HepG2 (cell line): Measurements from ENCODE around the gene NSD1. TPM values are rescaled to one million over a fixed set of nuclear protein-coding genes. Genes with fewer than 3 reads are reported as not detected.

Experiments
- ATAC-seq: fragments of 200-7000 bp; cut with Tn5 transposase; 3 replicates; pipeline ENCODE4 v1.9.1; 2020; ENCODE audit warnings: mild to moderate bottlenecking, moderate library complexity
- BruUV-seq: library from RNA; stranded (reverse); fragments of 400-500 nt; replicated peaks from 2 replicates; lab custom pipeline; 2021; lab: Mats Ljungman, UMichigan
- CTCF ChIA-PET: fragments of 300-600 bp; formaldehyde crosslinking; extraction: SDS; loops from one replicate; lab custom pipeline; 2021; ENCODE audit warnings: low total read pairs, inconsistent platforms, low intra/inter-chr PET ratio; lab: Yijun Ruan, JAX
- POLR2A ChIA-PET: fragments of 350-600 bp; sonication (Branson Sonifier 250); formaldehyde crosslinking; loops from one replicate; lab custom pipeline; 2020; ENCODE audit warnings: antibody characterized with exemption, inconsistent platforms; lab: Yijun Ruan, JAX
- DNase-seq: peaks from one replicate; pipeline ENCODE4 v3.0.0-alpha.2; 2015; ENCODE audit warnings: low spot score
- FAIRE-seq: peaks from 3 replicates; lab custom pipeline; 2011; peaks lifted over from hg19 to GRCh38; lab: Jason Lieb, UNC
- H2AFZ ChIP-seq: one replicate; pipeline ENCODE4 v1.6.1; 2011; ENCODE audit warnings: low read length, inconsistent platforms
- H3K27ac ChIP-seq: fragments of 300-600 bp; 3 replicates; pipeline ENCODE4 v1.8.0; 2011; ENCODE audit warnings: mixed run types, mild to moderate bottlenecking, mixed read lengths, low read length, inconsistent platforms; ENCODE audit not compliant: insufficient read depth; ENCODE audit errors: extremely low read length
- H3K27me3 ChIP-seq, 2 experiments: fragments of 200-600 bp in 1 of 2; 2 replicates in 1 of 2; 3 replicates in 1 of 2; pipeline versions ENCODE4 v1.6.0 to v1.8.0; 2011; ENCODE audit warnings: low read length in 2 of 2, mild to moderate bottlenecking in 2 of 2, moderate library complexity in 2 of 2, inconsistent platforms in 1 of 2; ENCODE audit not compliant: insufficient read depth in 2 of 2, control insufficient read depth in 1 of 2
- H3K36me3 ChIP-seq, 2 experiments: fragments of 200-600 bp in 1 of 2; replicated peaks in 1 of 2; 2 replicates in 1 of 2; 3 replicates in 1 of 2; pipeline versions ENCODE4 v1.5.1 to v1.8.0; 2011; ENCODE audit warnings: low read length in 2 of 2, inconsistent platforms in 1 of 2; ENCODE audit not compliant: insufficient read depth in 2 of 2, control insufficient read depth in 1 of 2
- H3K4me1 ChIP-seq: 2 replicates; pipeline ENCODE4 v1.5.1; 2012; ENCODE audit warnings: low read length, inconsistent platforms; ENCODE audit not compliant: insufficient read depth
- H3K4me2 ChIP-seq: 2 replicates; pipeline ENCODE4 v1.6.0; 2011; ENCODE audit warnings: low read depth, low read length, inconsistent platforms
- H3K4me3 ChIP-seq, 3 experiments: fragments of 200-600 bp in 1 of 3; sonication (generic), shearing (Covaris generic) in 1 of 3; replicated peaks in 1 of 3; 2 replicates each; pipeline ENCODE4 v1.5.1; 2011 to 2016; ENCODE audit warnings: low read length in 3 of 3, inconsistent platforms in 2 of 3, low read depth in 2 of 3, mild to moderate bottlenecking in 2 of 3, control low read depth in 1 of 3, mixed read lengths in 1 of 3; ENCODE audit not compliant: insufficient read depth in 1 of 3
- H3K79me2 ChIP-seq: one replicate; pipeline ENCODE4 v1.6.1; 2011; ENCODE audit warnings: low read length, inconsistent platforms; ENCODE audit not compliant: insufficient read depth
- H3K9ac ChIP-seq: 2 replicates; pipeline ENCODE4 v1.6.0; 2011; ENCODE audit warnings: mild to moderate bottlenecking, low read depth, low read length, inconsistent platforms; ENCODE audit not compliant: insufficient read depth
- H3K9me3 ChIP-seq: 2 replicates; pipeline ENCODE4 v1.5.1; 2012; ENCODE audit warnings: mild to moderate bottlenecking, low read length
- H4K20me1 ChIP-seq: 2 replicates; pipeline ENCODE4 v1.6.0; 2011; ENCODE audit warnings: inconsistent platforms, mild to moderate bottlenecking, low read length, moderate library complexity; ENCODE audit not compliant: insufficient read depth
- CHCHD3 ChIP-seq: sonication (generic); formaldehyde crosslinking; IDR thresholded peaks from 2 replicates; pipeline ENCODE4 v1.8.0; 2022; ENCODE audit warnings: mild to moderate bottlenecking, missing genetic modification reagents, moderate library complexity
- HNF4A ChIP-seq: sonication (generic); formaldehyde crosslinking; IDR thresholded peaks from 2 replicates; pipeline ENCODE4 v1.4.0; 2020; ENCODE audit warnings: missing genetic modification reagents
- HNRNPL ChIP-seq: fragments of 200-400 bp; formaldehyde crosslinking; IDR thresholded peaks from 2 replicates; pipeline ENCODE4 v1.6.1; 2017; ENCODE audit warnings: mild to moderate bottlenecking, low read depth, low read length
- HOXA3 ChIP-seq: sonication (generic); formaldehyde crosslinking; IDR thresholded peaks from 2 replicates; pipeline ENCODE4 v1.5.0; 2020; ENCODE audit warnings: missing genetic modification reagents
- HOXA7 ChIP-seq: sonication (generic); formaldehyde crosslinking; IDR thresholded peaks from 2 replicates; pipeline ENCODE4 v1.8.1; 2022; ENCODE audit warnings: mild to moderate bottlenecking, missing genetic modification reagents, moderate library complexity
- MAX ChIP-seq: IDR thresholded peaks from 2 replicates; pipeline ENCODE4 v1.6.1; 2012; ENCODE audit warnings: inconsistent platforms
- MTA3 ChIP-seq: sonication (generic); formaldehyde crosslinking; IDR thresholded peaks from 2 replicates; pipeline ENCODE4 v1.4.0; 2020; ENCODE audit warnings: missing genetic modification reagents
- NAIF1 ChIP-seq: sonication (generic); formaldehyde crosslinking; IDR thresholded peaks from 2 replicates; pipeline ENCODE4 v1.5.0; 2020; ENCODE audit warnings: mild to moderate bottlenecking, missing genetic modification reagents, borderline replicate concordance
- ONECUT2 ChIP-seq: sonication (generic); formaldehyde crosslinking; IDR thresholded peaks from 2 replicates; pipeline ENCODE4 v1.4.0; 2020; ENCODE audit warnings: missing genetic modification reagents
- SOX6 ChIP-seq, 2 experiments: fragments of 450-650 bp in 1 of 2; sonication (generic) in 1 of 2; formaldehyde crosslinking in 1 of 2; IDR thresholded peaks; 2 replicates each; pipeline versions ENCODE4 v1.4.0 to v1.6.1; 2017 to 2020; ENCODE audit warnings: antibody characterized with exemption in 1 of 2, mild to moderate bottlenecking in 1 of 2, missing genetic modification reagents in 1 of 2
- ZBTB7B ChIP-seq: sonication (generic); formaldehyde crosslinking; IDR thresholded peaks from 2 replicates; pipeline ENCODE4 v1.4.0; 2020; ENCODE audit warnings: missing genetic modification reagents
- ZNF232 ChIP-seq: sonication (generic); formaldehyde crosslinking; IDR thresholded peaks from 2 replicates; pipeline ENCODE4 v1.4.0; 2020; ENCODE audit warnings: missing genetic modification reagents, borderline replicate concordance
- ZNF687 ChIP-seq: sonication (generic); formaldehyde crosslinking; IDR thresholded peaks from 2 replicates; pipeline ENCODE4 v1.5.1; 2020; ENCODE audit warnings: mild to moderate bottlenecking, missing genetic modification reagents, moderate library complexity
- WGBS: methylation state at CpG from one replicate; pipeline ENCODE4 v1.1.6; 2017; ENCODE audit warnings: low lambda C conversion rate; 5-methylcytosine and 5-hydroxymethylcytosine counted together
- in situ Hi-C: cut with HindIII; loops from 2 replicates; pipeline ENCODE4 v1.10.0; 2017; ENCODE audit warnings: low pct_unique_long_range_greater_than_20kb; ENCODE audit not compliant: extremely low pct_ligation_motif_present
- intact Hi-C: fragments of 100-400 bp; cut with micrococcal nuclease; formaldehyde crosslinking; loops from one replicate; pipeline ENCODE4 v1.10.0; 2022; ENCODE audit not compliant: unreplicated experiment
- polyA plus RNA-seq, 8 experiments: library from polyadenylated mRNA; depleted of rRNA in 3 of 8; stranded (reverse) in 7 of 8; unstranded in 1 of 8; fragments of >200 nt; fragmentation: Illumina TruSeq in 4 of 8; extraction: Trizol in 4 of 8; gene quantifications; 2 replicates each; pipeline versions ENCODE4 v1.2.1 to v1.2.3, GENCODE V29; 2011 to 2016; ENCODE audit warnings: low read depth in 4 of 8, missing spikeins in 1 of 8, mixed read lengths in 1 of 8; ENCODE audit not compliant: insufficient read depth in 1 of 8
- total RNA-seq, 5 experiments: library from RNA; depleted of rRNA; stranded (reverse); fragments of >200 nt; fragmentation: Illumina TruSeq; extraction: Trizol; gene quantifications; 2 replicates each; pipeline ENCODE4 v1.2.3, GENCODE V29; 2016; ENCODE audit warnings: low read depth in 1 of 5
- TF ChIP-seq, protein P1 (sequence below): sonication (generic); formaldehyde crosslinking; conservative IDR thresholded peaks from 2 replicates; pipeline ENCODE4 v1.8.1; 2023; ENCODE audit warnings: missing genetic modification reagents

Gene NSD1
- total and polyA plus RNA-seq, 2 of the 13 experiments (the other 11 are each of a cell fraction or from before 2014, with no cell fraction given), result 0.01 to 0.09 TPM

GRCh38 chr5:177313561-177314259, 180.1 kb downstream of the NSD1 start (continued):
- TF ChIP-seq MTA3 (CRISPR knock-in tag) (no peak), NAIF1 (no peak), CHCHD3 (CRISPR knock-in tag) (no peak)
- TF ChIP-seq, all 625 proteins: peak for 0

- peaks cover 4% of the 10 kb centered on the region for H3K79me2 ChIP-seq
- H3K36me3 ChIP-seq, result peaks cover 4 to 6% of the 10 kb centered on the region in 2 experiments; a peak in 1 of 5 replicates
- no TSS peak for BruUV-seq
- POLR2A ChIA-PET, result interaction anchor here (0.8 to 1.0 kb wide), 2 partner anchors 37 to 64 kb away, joined by 3 to 4 read pairs; partner anchors contain the start of gene LMAN2
- H3K4me2 ChIP-seq, result peak overlapping the region; percentile 38; the same call in 1 of the 2 replicates
- intact Hi-C loops, result loop anchor here (5.0 kb wide), 2 partner anchors 53 to 183 kb away; partner anchors contain the start of gene PDLIM7
- CTCF ChIA-PET, result no interaction called here
- no peak overlapping the region for H3K4me3 ChIP-seq
- H3K9me3 ChIP-seq, result no peaks in the 10 kb centered on the region
- H3K27ac ChIP-seq, result peak overlapping the region; percentile 29
- in situ Hi-C loops, result loop anchor here (5.0 kb wide), 2 partner anchors 48 to 133 kb away; partner anchors contain the start of gene PRR7
- no peak for DNase-seq
- WGBS, result 72% methylated on average over 10 of the region's 18 CpGs
- no peak for FAIRE-seq
- H3K4me1 ChIP-seq, result peaks cover 57% of the 10 kb centered on the region
- H3K9ac ChIP-seq, result 0 out of 2 replicates have a peak overlapping the region, but pooled peaks have one; percentile 5
- H3K27me3 ChIP-seq, result no peaks in the 10 kb centered on the region
- H2AFZ ChIP-seq, result no peak overlapping the region
- ATAC-seq, result no peak
- 0 out of 2 replicates have a peak, but pooled peaks cover 5% of the 10 kb centered on the region for H4K20me1 ChIP-seq
- 0 out of 2 replicates have a peak, but pooled peaks have one; percentile 16 for TF ChIP-seq HOXA3
- 0 out of 2 replicates have a peak, but pooled peaks have one; percentile 53 for TF ChIP-seq HNRNPL
- TF ChIP-seq SOX6 (IDR thresholded peaks at IDR 0.05), result no peak
- TF ChIP-seq SOX6 (CRISPR knock-in tag; IDR thresholded peaks at IDR 0.05), result 0 out of 2 replicates have a peak, but pooled peaks have one; percentile 24
- TF ChIP-seq ONECUT2 (CRISPR knock-in tag), result no peak
- TF ChIP-seq HNF4A, result peak; percentile 48; the same call in 1 of the 2 replicates
- TF ChIP-seq ZBTB7B, result peak; percentile 50; the same call in 1 of the 2 replicates
- TF ChIP-seq ZNF232 (CRISPR knock-in tag), result no peak
- TF ChIP-seq HOXA7 (CRISPR knock-in tag), result no peak
- TF ChIP-seq, protein P1, sequence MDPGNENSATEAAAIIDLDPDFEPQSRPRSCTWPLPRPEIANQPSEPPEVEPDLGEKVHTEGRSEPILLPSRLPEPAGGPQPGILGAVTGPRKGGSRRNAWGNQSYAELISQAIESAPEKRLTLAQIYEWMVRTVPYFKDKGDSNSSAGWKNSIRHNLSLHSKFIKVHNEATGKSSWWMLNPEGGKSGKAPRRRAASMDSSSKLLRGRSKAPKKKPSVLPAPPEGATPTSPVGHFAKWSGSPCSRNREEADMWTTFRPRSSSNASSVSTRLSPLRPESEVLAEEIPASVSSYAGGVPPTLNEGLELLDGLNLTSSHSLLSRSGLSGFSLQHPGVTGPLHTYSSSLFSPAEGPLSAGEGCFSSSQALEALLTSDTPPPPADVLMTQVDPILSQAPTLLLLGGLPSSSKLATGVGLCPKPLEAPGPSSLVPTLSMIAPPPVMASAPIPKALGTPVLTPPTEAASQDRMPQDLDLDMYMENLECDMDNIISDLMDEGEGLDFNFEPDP (CRISPR knock-in tag), result no peak
- TF ChIP-seq ZNF687 (CRISPR knock-in tag), result peak; percentile 67
- TF ChIP-seq MAX, result 0 out of 2 replicates have a peak, but pooled peaks have one; percentile 20
These were observed 181.1 kb downstream of the NSD1 start for GRCh38 chr5:177314376-177315342.
